Parathyroid adenoma (tissue), 2 donors: ENCODE results near the gene TAOK1.

ENCODE experiments used
- H2AFZ ChIP-seq: fragments of 300-600 bp; sonication (generic); one replicate; pipeline ENCODE4 v1.7.0; 2017; ENCODE audit warnings: antibody characterized with exemption, mild to moderate bottlenecking
- H3K27ac ChIP-seq: fragments of 300-600 bp; sonication (generic); one replicate; pipeline ENCODE4 v1.7.0; 2017
- H3K27me3 ChIP-seq: fragments of 300-600 bp; sonication (generic); one replicate; pipeline ENCODE4 v1.7.0; 2017; ENCODE audit warnings: low read length; ENCODE audit not compliant: control insufficient read depth, insufficient read depth
- H3K36me3 ChIP-seq: fragments of 300-600 bp; sonication (generic); one replicate; pipeline ENCODE4 v1.7.0; 2017; ENCODE audit warnings: low read length; ENCODE audit not compliant: control insufficient read depth, insufficient read depth
- H3K4me1 ChIP-seq: fragments of 300-600 bp; sonication (generic); one replicate; pipeline ENCODE4 v1.7.0; 2017; ENCODE audit warnings: control low read depth
- H3K4me2 ChIP-seq: fragments of 300-600 bp; sonication (generic); one replicate; pipeline ENCODE4 v1.7.0; 2017; ENCODE audit warnings: low read length
- H3K4me3 ChIP-seq: fragments of 300-600 bp; sonication (generic); one replicate; pipeline ENCODE4 v1.7.0; 2017; ENCODE audit warnings: low read depth, low read length
- H3K79me2 ChIP-seq: fragments of 300-600 bp; sonication (generic); one replicate; pipeline ENCODE4 v1.7.0; 2017; ENCODE audit warnings: control low read depth
- H3K9ac ChIP-seq: fragments of 300-600 bp; sonication (generic); one replicate; pipeline ENCODE4 v1.7.0; 2017; ENCODE audit warnings: mild to moderate bottlenecking
- H3K9me3 ChIP-seq: fragments of 300-600 bp; sonication (generic); one replicate; pipeline ENCODE4 v1.7.0; 2017; ENCODE audit warnings: low read length; ENCODE audit not compliant: control insufficient read depth
- TF ChIP-seq, protein P1 (sequence below): fragments of 300-600 bp; sonication (generic); IDR thresholded peaks from one replicate; pipeline ENCODE4 v1.7.0; 2017; ENCODE audit warnings: antibody characterized with exemption, mild to moderate bottlenecking
- donor health status: primary hyperparathyroidism.

TAOK1 gene

DNA sequence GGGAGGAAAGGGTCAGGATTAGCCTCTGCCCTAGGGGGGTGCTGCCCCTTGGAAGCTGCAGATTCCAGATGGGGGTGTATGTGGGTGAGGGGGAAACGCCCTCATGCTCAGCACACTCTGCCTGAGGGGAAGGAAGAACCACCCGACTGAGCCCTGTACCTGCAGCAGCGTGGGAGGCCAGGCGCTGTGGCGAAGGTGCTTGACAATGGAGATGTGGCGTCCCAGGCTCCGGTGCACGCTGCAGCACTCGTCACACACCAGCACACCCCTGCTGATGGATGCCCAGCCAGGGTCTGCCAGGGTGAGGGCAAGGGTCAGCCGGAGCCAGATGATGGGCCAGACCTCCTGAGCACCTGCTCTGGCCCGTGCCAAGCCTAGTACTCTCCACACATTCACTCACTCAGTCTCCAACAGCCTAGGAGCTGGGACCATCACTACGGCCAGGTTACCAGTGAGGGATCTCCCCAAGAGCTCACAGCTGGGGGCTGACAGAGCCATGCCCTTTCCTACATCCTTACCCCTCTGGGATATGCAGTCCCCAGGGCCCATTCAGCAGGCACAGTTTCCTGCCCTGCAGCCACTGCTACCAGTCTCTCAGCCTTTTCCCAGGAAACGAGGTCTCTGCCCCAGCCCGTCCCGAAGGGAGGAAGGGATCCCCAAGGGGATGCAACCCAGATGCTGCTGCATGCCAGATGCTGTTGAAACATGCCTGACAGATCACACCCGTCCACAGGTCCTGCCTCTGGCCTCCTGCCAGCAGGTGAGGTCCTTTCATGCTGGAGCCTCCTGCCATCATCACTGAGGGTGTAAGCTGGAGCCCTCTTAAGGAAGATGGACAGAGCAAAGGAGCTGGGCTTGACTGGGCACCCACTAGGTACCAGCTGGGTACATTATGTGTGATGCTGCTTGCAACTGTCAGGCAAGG, 193.4 kb downstream of the TAOK1 start:
- TF ChIP-seq, protein P1, sequence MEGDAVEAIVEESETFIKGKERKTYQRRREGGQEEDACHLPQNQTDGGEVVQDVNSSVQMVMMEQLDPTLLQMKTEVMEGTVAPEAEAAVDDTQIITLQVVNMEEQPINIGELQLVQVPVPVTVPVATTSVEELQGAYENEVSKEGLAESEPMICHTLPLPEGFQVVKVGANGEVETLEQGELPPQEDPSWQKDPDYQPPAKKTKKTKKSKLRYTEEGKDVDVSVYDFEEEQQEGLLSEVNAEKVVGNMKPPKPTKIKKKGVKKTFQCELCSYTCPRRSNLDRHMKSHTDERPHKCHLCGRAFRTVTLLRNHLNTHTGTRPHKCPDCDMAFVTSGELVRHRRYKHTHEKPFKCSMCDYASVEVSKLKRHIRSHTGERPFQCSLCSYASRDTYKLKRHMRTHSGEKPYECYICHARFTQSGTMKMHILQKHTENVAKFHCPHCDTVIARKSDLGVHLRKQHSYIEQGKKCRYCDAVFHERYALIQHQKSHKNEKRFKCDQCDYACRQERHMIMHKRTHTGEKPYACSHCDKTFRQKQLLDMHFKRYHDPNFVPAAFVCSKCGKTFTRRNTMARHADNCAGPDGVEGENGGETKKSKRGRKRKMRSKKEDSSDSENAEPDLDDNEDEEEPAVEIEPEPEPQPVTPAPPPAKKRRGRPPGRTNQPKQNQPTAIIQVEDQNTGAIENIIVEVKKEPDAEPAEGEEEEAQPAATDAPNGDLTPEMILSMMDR = no peak
- Histone ChIP-seq H3K9ac (no peak overlapping the region), H3K36me3 (no peaks in the 10 kb centered on the region), H3K9me3 (no peaks in the 10 kb centered on the region), H2AFZ (no peak overlapping the region), H3K79me2 (peaks cover 41% of the 10 kb centered on the region), H3K27ac (no peak overlapping the region), H3K4me2 (no peak overlapping the region), H3K4me3 (no peak overlapping the region), H3K27me3 (no peaks in the 10 kb centered on the region), H3K4me1 (peaks cover 8% of the 10 kb centered on the region)

DNA sequence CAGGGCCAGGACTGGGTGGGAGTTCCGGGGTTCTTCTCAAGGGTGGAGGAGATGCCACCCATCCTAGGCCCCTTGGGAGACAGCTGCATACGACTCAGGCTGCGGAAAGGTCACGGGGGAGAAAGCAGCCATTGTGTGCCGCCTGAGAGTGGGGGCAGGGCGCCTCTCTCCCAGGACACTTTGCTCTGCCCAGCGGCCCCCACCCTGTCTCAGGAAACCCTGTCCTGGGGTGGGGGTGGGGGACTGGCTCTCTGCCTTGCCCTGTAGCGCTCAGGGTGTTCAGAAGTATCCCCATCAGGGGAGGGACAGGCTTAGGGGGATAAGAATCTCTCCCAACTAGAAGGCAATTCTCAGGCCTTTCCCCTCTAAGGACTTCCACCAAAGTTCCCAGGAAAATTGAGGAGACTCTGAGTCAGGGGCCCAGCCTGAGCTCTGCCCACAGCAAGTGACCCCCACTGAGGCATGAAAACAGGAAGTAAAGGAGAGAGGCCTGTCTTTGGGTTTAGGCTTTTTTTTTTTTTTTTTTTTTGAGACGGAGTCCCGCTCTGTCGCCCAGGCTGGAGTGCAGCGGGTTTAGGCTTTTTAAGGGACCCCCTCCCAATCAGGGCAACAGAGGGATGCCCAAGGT, 194.4 kb downstream of the TAOK1 start:
- peak overlapping the region; percentile 65 for H3K27ac ChIP-seq
- TF ChIP-seq, protein P1 = no peak
- no peak overlapping the region for H3K4me2 ChIP-seq
- no peaks in the 10 kb centered on the region for H3K27me3 ChIP-seq
- H3K79me2 ChIP-seq = peaks cover 41% of the 10 kb centered on the region
- no peak overlapping the region for H3K9ac ChIP-seq
- no peaks in the 10 kb centered on the region for H3K36me3 ChIP-seq
- no peak overlapping the region for H3K4me3 ChIP-seq
- no peaks in the 10 kb centered on the region for H3K9me3 ChIP-seq
- peaks cover 8% of the 10 kb centered on the region for H3K4me1 ChIP-seq
- no peak overlapping the region for H2AFZ ChIP-seq

DNA sequence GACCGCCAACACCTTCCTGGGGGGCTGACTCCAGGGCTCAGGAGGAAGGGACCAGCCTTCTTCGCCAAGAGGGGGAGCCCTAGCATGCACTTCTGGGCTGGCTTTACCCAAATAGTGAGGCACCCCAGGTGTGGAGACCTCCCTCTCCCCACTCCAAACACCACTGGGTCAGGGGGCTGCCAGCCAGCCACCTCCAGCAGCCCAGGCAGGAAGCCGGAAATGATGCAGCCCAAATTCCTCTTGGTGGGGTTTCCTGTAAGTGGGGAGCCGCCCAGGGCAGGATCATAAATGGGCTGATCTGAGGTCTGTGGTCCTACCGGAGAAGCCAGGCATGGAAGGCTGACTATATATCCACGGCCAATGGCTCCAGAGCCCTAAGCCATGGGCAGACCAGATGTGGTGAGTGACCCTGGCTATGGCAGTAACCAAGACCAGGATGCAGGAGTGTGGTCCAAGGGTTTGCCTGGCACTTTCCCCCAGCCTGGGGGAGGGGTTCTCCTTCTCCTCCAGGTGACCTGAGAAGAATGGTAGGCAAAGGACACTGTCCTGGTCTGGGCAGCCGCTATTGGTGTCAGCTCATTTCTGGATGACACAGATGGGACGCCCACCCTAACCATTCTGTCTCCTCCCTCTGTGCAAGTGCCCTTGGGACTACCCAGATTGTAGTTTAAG, 195.1 kb downstream of the TAOK1 start:
- peaks cover 11% of the 10 kb centered on the region for H3K4me1 ChIP-seq

DNA sequence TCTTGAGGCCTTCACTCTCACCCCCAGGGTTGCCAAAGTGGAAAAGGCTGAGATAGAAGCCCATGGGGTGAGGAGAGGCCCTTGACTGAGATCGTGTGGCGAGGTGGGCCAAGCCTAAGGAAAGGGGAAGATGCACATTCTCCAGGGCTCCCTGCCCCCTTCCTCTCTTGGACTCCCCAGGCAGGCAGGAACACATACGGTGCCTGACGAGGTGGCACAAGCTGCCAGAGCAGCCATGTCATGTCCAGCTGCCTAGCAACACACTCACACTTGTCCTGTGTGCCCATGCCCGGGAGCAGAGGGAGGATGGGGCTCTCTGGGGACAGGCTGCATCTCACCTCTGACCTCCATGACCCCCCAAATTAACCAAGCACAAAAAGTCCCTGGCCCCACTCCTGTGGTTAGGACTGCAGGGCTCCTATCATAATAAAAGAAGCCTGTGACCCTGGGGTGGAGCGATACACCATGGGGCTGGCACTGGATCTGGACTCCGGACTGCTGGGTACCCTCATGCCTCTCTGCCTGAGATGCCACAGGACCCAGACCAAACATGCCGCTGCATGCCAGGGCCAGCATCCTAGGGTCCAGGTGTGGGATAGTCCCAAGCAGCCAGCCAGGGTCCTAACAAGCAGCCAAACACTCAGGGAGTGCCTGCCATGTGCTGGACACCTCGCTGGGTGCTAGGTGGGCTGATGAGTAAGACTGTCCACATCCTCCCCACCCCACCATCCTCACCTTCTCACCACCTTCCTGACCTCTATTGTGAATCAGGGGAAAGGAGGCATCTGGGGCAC, 196.7 kb downstream of the TAOK1 start:
- Histone ChIP-seq H3K27me3 (no peaks in the 10 kb centered on the region), H3K79me2 (peaks cover 35% of the 10 kb centered on the region), H3K27ac (peak overlapping the region; percentile 20), H3K4me2 (no peak overlapping the region), H3K36me3 (no peaks in the 10 kb centered on the region), H3K9ac (no peak overlapping the region), H3K4me1 (peaks cover 19% of the 10 kb centered on the region), H2AFZ (no peak overlapping the region), H3K9me3 (no peaks in the 10 kb centered on the region), H3K4me3 (no peak overlapping the region)
- TF ChIP-seq, protein P1 = no peak

More for the DNA sequence above, 195.1 kb downstream of the TAOK1 start:
- peak overlapping the region; percentile 65 for H3K27ac ChIP-seq
- no peaks in the 10 kb centered on the region for H3K36me3 ChIP-seq
- H3K9me3 ChIP-seq = no peaks in the 10 kb centered on the region
- TF ChIP-seq, protein P1 = no peak
- no peak overlapping the region for H3K9ac ChIP-seq
- H3K79me2 ChIP-seq = peaks cover 35% of the 10 kb centered on the region
- H3K4me3 ChIP-seq = peak overlapping the region; percentile 25
- H3K4me2 ChIP-seq = no peak overlapping the region
- no peak overlapping the region for H2AFZ ChIP-seq
- H3K27me3 ChIP-seq = no peaks in the 10 kb centered on the region
